A549 (cell line): ENCODE measurements around the gene AWAT2. TPM values are rescaled to one million over a fixed set of nuclear protein-coding genes. Genes with fewer than 3 reads are reported as not detected.

Experiments used
- ATAC-seq, 2 experiments: fragments of 200-7000 bp in 1 of 2; fragments of >200 bp in 1 of 2; cut with Nextera tagmentation in 1 of 2; cut with Tn5 transposase in 1 of 2; 3 replicates each; pipeline versions ENCODE4 v1.8.0 to v1.9.1; 2018 to 2020; ENCODE audit warnings: mild to moderate bottlenecking in 1 of 2, moderate library complexity in 1 of 2
- CTCF ChIA-PET: fragments of 300-600 bp; sonication (Branson Sonifier 250); formaldehyde crosslinking; extraction: SDS; loops from one replicate; lab custom pipeline; 2021; ENCODE audit warnings: antibody characterized with exemption, inconsistent platforms; lab: Yijun Ruan, JAX
- POLR2A ChIA-PET: fragments of 350-600 bp; formaldehyde crosslinking; extraction: SDS; loops from one replicate; lab custom pipeline; 2021; ENCODE audit warnings: antibody characterized with exemption, inconsistent platforms; lab: Yijun Ruan, JAX
- DNase-seq, 2 experiments: peaks; one replicate each; pipeline versions ENCODE4 v3.0.0 to v3.0.0-alpha.2; 2011 to 2016; ENCODE audit warnings: low read depth in 1 of 2, low spot score in 1 of 2
- FAIRE-seq: peaks from 2 replicates; lab custom pipeline; 2011; peaks lifted over from hg19 to GRCh38; lab: Jason Lieb, UNC
- H3K27ac ChIP-seq, 2 experiments: fragments of >200 bp; sonication (Bioruptor Twin); formaldehyde crosslinking; 3 replicates each; pipeline ENCODE4 v1.5.1; 2016 to 2017
- H3K4me1 ChIP-seq: fragments of >200 bp; sonication (Bioruptor Twin); formaldehyde crosslinking; 3 replicates; pipeline ENCODE4 v1.6.1; 2016
- H3K4me2 ChIP-seq: fragments of >200 bp; sonication (Bioruptor Twin); formaldehyde crosslinking; 3 replicates; pipeline ENCODE4 v1.6.1; 2016
- H3K4me3 ChIP-seq: fragments of >200 bp; sonication (Bioruptor Twin); formaldehyde crosslinking; 3 replicates; pipeline ENCODE4 v1.5.1; 2016
- H3K9me3 ChIP-seq: fragments of >200 bp; sonication (Bioruptor Twin); formaldehyde crosslinking; 3 replicates; pipeline ENCODE4 v1.6.1; 2016
- BHLHE40 ChIP-seq: IDR thresholded peaks from 2 replicates; pipeline ENCODE4 v1.6.1; 2012; ENCODE audit warnings: low read depth, low read length, inconsistent platforms
- EHMT2 ChIP-seq: fragments of 200-600 bp; sonication (generic); IDR thresholded peaks from 2 replicates; pipeline ENCODE4 v1.6.1; 2016; ENCODE audit warnings: antibody characterized with exemption, low read depth, mild to moderate bottlenecking, moderate library complexity
- ESRRA ChIP-seq: fragments of 150-350 bp; IDR thresholded peaks from 2 replicates; pipeline ENCODE4 v1.6.1; 2014; ENCODE audit warnings: mild to moderate bottlenecking, low read length, borderline replicate concordance
- FOSL2 ChIP-seq, 2 experiments: fragments of 450-650 bp in 1 of 2; fragments of >200 bp in 1 of 2; sonication (Bioruptor Twin) in 1 of 2; formaldehyde crosslinking; IDR thresholded peaks; 2 replicates each; pipeline versions ENCODE4 v1.5.0 to v1.6.1; 2016 to 2020; ENCODE audit warnings: mild to moderate bottlenecking in 1 of 2, moderate library complexity in 1 of 2
- HEYL ChIP-seq: fragments of 250-450 bp; sonication (Bioruptor Pico); IDR thresholded peaks from 2 replicates; pipeline ENCODE4 v1.8.0; 2021; ENCODE audit warnings: mild to moderate bottlenecking, moderate library complexity
- JUNB ChIP-seq: fragments of >200 bp; sonication (Bioruptor Twin); formaldehyde crosslinking; IDR thresholded peaks from 2 replicates; pipeline ENCODE4 v1.6.1; 2016
- KDM1A ChIP-seq: fragments of 200-600 bp; sonication (generic); IDR thresholded peaks from 2 replicates; pipeline ENCODE4 v1.6.1; 2016; ENCODE audit warnings: low read depth, mild to moderate bottlenecking
- MYC ChIP-seq: IDR thresholded peaks from 2 replicates; pipeline ENCODE4 v1.6.1; 2012; ENCODE audit warnings: mild to moderate bottlenecking, inconsistent platforms, low read length, improper control_type of control experiment, borderline replicate concordance
- POLR2A ChIP-seq: IDR thresholded peaks from 2 replicates; pipeline ENCODE4 v1.6.1; 2012; ENCODE audit warnings: mild to moderate bottlenecking, low read length
- ZFP36 ChIP-seq: fragments of 450-650 bp; IDR thresholded peaks from 2 replicates; pipeline ENCODE4 v1.6.1; 2014; ENCODE audit warnings: borderline replicate concordance; ENCODE audit not compliant: partially characterized antibody
- ZNF302 ChIP-seq: fragments of 250-450 bp; sonication (Bioruptor Pico); IDR thresholded peaks from 2 replicates; pipeline ENCODE4 v1.9.0; 2021; ENCODE audit warnings: inconsistent platforms, mild to moderate bottlenecking, moderate library complexity
- WGBS: methylation state at CpG from one replicate; pipeline ENCODE4 v1.1.6; 2017; ENCODE audit errors: missing lambda C conversion rate; 5-methylcytosine and 5-hydroxymethylcytosine counted together
- polyA plus RNA-seq, 4 experiments: library from polyadenylated mRNA; depleted of rRNA in 3 of 4; stranded (reverse); fragments of >200 nt; fragmentation: RNase III in 1 of 4; extraction: RNeasy Plus Mini Kit Qiagen cat#74134 plus additional on column Dnase treatment in 1 of 4; gene quantifications; 2 replicates in 3 of 4; 3 replicates in 1 of 4; pipeline ENCODE4 v1.2.3, GENCODE V29; 2011 to 2017
- TF ChIP-seq, protein P1 (sequence below): fragments of 200-600 bp; sonication (generic); IDR thresholded peaks from 2 replicates; pipeline ENCODE4 v1.6.1; 2016; ENCODE audit warnings: antibody characterized with exemption, mild to moderate bottlenecking, moderate library complexity
- TF ChIP-seq, protein P2 (sequence below): fragments of 250-450 bp; sonication (Bioruptor Pico); IDR thresholded peaks from 2 replicates; pipeline ENCODE4 v1.5.0; 2020; ENCODE audit warnings: low read depth, mild to moderate bottlenecking, moderate library complexity
- TF ChIP-seq, protein P3 (sequence below): fragments of 250-450 bp; sonication (Bioruptor Pico); IDR thresholded peaks from 2 replicates; pipeline ENCODE4 v1.5.0; 2021; ENCODE audit warnings: mild to moderate bottlenecking, moderate library complexity, borderline replicate concordance
- TF ChIP-seq, protein P4 (sequence below): fragments of 450-650 bp; IDR thresholded peaks from 2 replicates; pipeline ENCODE4 v1.6.1; 2014; ENCODE audit warnings: antibody characterized with exemption
- TF ChIP-seq, protein P5 (sequence below): fragments of 150-350 bp; IDR thresholded peaks from 2 replicates; pipeline ENCODE4 v1.6.1; 2014; ENCODE audit warnings: low read depth, mild to moderate bottlenecking, low read length
- TF ChIP-seq, protein P6 (sequence below): IDR thresholded peaks from 2 replicates; pipeline ENCODE4 v1.6.1; 2012

The AWAT2 gene
- polyA plus RNA-seq, 2 of the 4 experiments (the other 2 are of a cell fraction) = not detected

DNA sequence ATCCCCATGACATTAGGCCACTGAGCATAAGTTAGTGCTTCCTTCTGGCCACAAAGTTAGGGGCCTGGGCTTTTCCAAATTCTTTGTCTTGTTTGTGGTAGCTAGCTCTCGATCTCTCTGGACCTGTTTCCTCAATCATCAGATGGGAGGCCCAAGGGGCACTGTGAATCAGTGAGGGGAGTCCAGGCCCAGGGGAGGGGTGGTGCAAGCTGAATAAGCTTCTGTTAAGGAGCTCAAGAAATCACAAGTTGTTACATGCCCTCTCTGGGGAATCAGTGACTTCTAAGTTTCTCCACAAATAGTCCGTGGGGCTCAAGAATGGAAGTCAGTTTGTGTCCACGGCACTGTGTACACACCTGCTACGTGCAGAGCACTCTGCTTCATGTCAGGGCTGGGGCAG lies 15.1 kb downstream of the AWAT2 start:
- no peak for FAIRE-seq
- POLR2A ChIA-PET = no interaction called here
- WGBS = 12% methylated on average over 4 of the region's 4 CpGs
- Histone ChIP-seq H3K9me3 (no peaks in the 10 kb centered on the region), H3K4me1 (no peaks in the 10 kb centered on the region), H3K4me3 (no peak overlapping the region), H3K4me2 (no peak overlapping the region), H3K27ac (no peak overlapping the region)
- DNase-seq = no peak
- TF ChIP-seq JUNB (no peak), FOSL2 (IDR thresholded peaks at IDR 0.05) (no peak), FOSL2 (CRISPR knock-in tag; IDR thresholded peaks at IDR 0.05) (no peak), KDM1A (no peak), ZFP36 (no peak), MYC (no peak), POLR2A (no peak), ZNF302 (no peak), EHMT2 (no peak), HEYL (no peak), ESRRA (no peak), BHLHE40 (no peak)
- TF ChIP-seq, protein P1, sequence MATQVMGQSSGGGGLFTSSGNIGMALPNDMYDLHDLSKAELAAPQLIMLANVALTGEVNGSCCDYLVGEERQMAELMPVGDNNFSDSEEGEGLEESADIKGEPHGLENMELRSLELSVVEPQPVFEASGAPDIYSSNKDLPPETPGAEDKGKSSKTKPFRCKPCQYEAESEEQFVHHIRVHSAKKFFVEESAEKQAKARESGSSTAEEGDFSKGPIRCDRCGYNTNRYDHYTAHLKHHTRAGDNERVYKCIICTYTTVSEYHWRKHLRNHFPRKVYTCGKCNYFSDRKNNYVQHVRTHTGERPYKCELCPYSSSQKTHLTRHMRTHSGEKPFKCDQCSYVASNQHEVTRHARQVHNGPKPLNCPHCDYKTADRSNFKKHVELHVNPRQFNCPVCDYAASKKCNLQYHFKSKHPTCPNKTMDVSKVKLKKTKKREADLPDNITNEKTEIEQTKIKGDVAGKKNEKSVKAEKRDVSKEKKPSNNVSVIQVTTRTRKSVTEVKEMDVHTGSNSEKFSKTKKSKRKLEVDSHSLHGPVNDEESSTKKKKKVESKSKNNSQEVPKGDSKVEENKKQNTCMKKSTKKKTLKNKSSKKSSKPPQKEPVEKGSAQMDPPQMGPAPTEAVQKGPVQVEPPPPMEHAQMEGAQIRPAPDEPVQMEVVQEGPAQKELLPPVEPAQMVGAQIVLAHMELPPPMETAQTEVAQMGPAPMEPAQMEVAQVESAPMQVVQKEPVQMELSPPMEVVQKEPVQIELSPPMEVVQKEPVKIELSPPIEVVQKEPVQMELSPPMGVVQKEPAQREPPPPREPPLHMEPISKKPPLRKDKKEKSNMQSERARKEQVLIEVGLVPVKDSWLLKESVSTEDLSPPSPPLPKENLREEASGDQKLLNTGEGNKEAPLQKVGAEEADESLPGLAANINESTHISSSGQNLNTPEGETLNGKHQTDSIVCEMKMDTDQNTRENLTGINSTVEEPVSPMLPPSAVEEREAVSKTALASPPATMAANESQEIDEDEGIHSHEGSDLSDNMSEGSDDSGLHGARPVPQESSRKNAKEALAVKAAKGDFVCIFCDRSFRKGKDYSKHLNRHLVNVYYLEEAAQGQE = no peak
- TF ChIP-seq, protein P2, sequence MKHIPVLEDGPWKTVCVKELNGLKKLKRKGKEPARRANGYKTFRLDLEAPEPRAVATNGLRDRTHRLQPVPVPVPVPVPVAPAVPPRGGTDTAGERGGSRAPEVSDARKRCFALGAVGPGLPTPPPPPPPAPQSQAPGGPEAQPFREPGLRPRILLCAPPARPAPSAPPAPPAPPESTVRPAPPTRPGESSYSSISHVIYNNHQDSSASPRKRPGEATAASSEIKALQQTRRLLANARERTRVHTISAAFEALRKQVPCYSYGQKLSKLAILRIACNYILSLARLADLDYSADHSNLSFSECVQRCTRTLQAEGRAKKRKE (CRISPR knock-in tag) = no peak
- TF ChIP-seq, protein P3, sequence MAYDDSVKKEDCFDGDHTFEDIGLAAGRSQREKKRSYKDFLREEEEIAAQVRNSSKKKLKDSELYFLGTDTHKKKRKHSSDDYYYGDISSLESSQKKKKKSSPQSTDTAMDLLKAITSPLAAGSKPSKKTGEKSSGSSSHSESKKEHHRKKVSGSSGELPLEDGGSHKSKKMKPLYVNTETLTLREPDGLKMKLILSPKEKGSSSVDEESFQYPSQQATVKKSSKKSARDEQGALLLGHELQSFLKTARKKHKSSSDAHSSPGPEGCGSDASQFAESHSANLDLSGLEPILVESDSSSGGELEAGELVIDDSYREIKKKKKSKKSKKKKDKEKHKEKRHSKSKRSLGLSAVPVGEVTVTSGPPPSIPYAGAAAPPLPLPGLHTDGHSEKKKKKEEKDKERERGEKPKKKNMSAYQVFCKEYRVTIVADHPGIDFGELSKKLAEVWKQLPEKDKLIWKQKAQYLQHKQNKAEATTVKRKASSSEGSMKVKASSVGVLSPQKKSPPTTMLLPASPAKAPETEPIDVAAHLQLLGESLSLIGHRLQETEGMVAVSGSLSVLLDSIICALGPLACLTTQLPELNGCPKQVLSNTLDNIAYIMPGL = no peak
- TF ChIP-seq, protein P4, sequence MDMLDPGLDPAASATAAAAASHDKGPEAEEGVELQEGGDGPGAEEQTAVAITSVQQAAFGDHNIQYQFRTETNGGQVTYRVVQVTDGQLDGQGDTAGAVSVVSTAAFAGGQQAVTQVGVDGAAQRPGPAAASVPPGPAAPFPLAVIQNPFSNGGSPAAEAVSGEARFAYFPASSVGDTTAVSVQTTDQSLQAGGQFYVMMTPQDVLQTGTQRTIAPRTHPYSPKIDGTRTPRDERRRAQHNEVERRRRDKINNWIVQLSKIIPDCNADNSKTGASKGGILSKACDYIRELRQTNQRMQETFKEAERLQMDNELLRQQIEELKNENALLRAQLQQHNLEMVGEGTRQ = no peak
- TF ChIP-seq, protein P5, sequence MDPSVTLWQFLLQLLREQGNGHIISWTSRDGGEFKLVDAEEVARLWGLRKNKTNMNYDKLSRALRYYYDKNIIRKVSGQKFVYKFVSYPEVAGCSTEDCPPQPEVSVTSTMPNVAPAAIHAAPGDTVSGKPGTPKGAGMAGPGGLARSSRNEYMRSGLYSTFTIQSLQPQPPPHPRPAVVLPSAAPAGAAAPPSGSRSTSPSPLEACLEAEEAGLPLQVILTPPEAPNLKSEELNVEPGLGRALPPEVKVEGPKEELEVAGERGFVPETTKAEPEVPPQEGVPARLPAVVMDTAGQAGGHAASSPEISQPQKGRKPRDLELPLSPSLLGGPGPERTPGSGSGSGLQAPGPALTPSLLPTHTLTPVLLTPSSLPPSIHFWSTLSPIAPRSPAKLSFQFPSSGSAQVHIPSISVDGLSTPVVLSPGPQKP = no peak
- TF ChIP-seq, protein P6, sequence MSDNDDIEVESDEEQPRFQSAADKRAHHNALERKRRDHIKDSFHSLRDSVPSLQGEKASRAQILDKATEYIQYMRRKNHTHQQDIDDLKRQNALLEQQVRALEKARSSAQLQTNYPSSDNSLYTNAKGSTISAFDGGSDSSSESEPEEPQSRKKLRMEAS = no peak
- ATAC-seq = no peak
- CTCF ChIA-PET = interaction anchor here (6.5 kb wide), 1 partner anchor 63 kb away, joined by 39 read pairs; no protein-coding TSS in a partner anchor
